Duodenal mucosa (tissue), 2 donors: Measurements from ENCODE around the gene ZNF70.
A peak's percentile ranks its signal among the peaks of the same experiment; 100 is the strongest.

Experiments
- H3K27ac ChIP-seq: one replicate; pipeline ENCODE4 v1.7.0; 2013; ENCODE audit warnings: low read depth, low read length
- H3K27me3 ChIP-seq, 2 donors: one replicate each; pipeline ENCODE4 v1.7.0; 2013; ENCODE audit warnings: low read length in 2 of 2, control low read depth in 1 of 2; ENCODE audit not compliant: insufficient read depth in 2 of 2, control insufficient read depth in 1 of 2
- H3K36me3 ChIP-seq, 2 donors: one replicate each; pipeline ENCODE4 v1.7.0; 2013; ENCODE audit warnings: low read length in 2 of 2, control low read depth in 1 of 2; ENCODE audit not compliant: insufficient read depth in 2 of 2, control insufficient read depth in 1 of 2
- H3K4me1 ChIP-seq, 2 donors: one replicate each; pipeline ENCODE4 v1.7.0; 2013; ENCODE audit warnings: low read length in 2 of 2, control low read depth in 1 of 2; ENCODE audit not compliant: insufficient read depth in 2 of 2, control insufficient read depth in 1 of 2
- H3K4me3 ChIP-seq, 2 donors: one replicate each; pipeline ENCODE4 v1.7.0; 2013; ENCODE audit warnings: low read length in 2 of 2, low read depth in 1 of 2
- H3K9ac ChIP-seq, 2 donors: one replicate each; pipeline ENCODE4 v1.7.0; 2013; ENCODE audit warnings: low read length in 2 of 2, low read depth in 1 of 2
- H3K9me3 ChIP-seq, 2 donors: one replicate each; pipeline ENCODE4 v1.7.0; 2013; ENCODE audit warnings: low read length in 2 of 2, control low read depth in 1 of 2; ENCODE audit not compliant: control insufficient read depth in 1 of 2

ZNF70 gene

GRCh38 chr22:23779731-23780130, 28.8 kb upstream of the ZNF70 start:
- Histone ChIP-seq H3K4me1 (peaks cover 6 to 11% of the 10 kb centered on the region in 2 donors), H3K27ac (no peak overlapping the region), H3K4me3 (no peak overlapping the region), H3K9ac (no peak overlapping the region), H3K27me3 (no peaks in the 10 kb centered on the region), H3K36me3 (no peaks in the 10 kb centered on the region), H3K9me3 (no peaks in the 10 kb centered on the region)

- peaks cover 5 to 6% of the 10 kb centered on the region in 2 donors for H3K4me1 ChIP-seq
- no peaks in the 10 kb centered on the region for H3K36me3 ChIP-seq
- no peaks in the 10 kb centered on the region for H3K27me3 ChIP-seq
- H3K4me3 ChIP-seq: no peak overlapping the region
- no peaks in the 10 kb centered on the region for H3K9me3 ChIP-seq
- H3K9ac ChIP-seq: no peak overlapping the region
- no peak overlapping the region for H3K27ac ChIP-seq
Measured at GRCh38 chr22:23779083-23779482, 28.2 kb upstream of the ZNF70 start.

- H3K4me1 ChIP-seq: peaks cover 0 to under 1% of the 10 kb centered on the region in 2 donors
Measured at GRCh38 chr22:23778577-23778900, 27.6 kb upstream of the ZNF70 start.

GRCh38 chr22:23777776-23778576, 27.1 kb upstream of the ZNF70 start:
- Histone ChIP-seq H3K9me3 (no peaks in the 10 kb centered on the region), H3K9ac (no peak overlapping the region), H3K36me3 (no peaks in the 10 kb centered on the region), H3K4me3 (no peak overlapping the region), H3K27me3 (no peaks in the 10 kb centered on the region), H3K4me1 (peaks cover 0 to 4% of the 10 kb centered on the region in 2 donors), H3K27ac (no peak overlapping the region)

More at GRCh38 chr22:23778577-23778900, 27.6 kb upstream of the ZNF70 start:
- Histone ChIP-seq H3K4me3 (no peak overlapping the region), H3K9me3 (no peaks in the 10 kb centered on the region), H3K27me3 (no peaks in the 10 kb centered on the region), H3K36me3 (no peaks in the 10 kb centered on the region), H3K9ac (no peak overlapping the region), H3K27ac (no peak overlapping the region)

GRCh38 chr22:23775779-23776375, 25.0 kb upstream of the ZNF70 start:
- Histone ChIP-seq H3K36me3 (no peaks in the 10 kb centered on the region), H3K4me3 (no peak overlapping the region), H3K9ac (no peak overlapping the region), H3K9me3 (no peaks in the 10 kb centered on the region), H3K27me3 (no peaks in the 10 kb centered on the region), H3K4me1 (peaks cover 5 to 15% of the 10 kb centered on the region in 2 donors), H3K27ac (no peak overlapping the region)

- no peaks in the 10 kb centered on the region for H3K27me3 ChIP-seq
- no peaks in the 10 kb centered on the region for H3K36me3 ChIP-seq
- H3K9me3 ChIP-seq: no peaks in the 10 kb centered on the region
- H3K9ac ChIP-seq: no peak overlapping the region
- peaks cover 5 to 15% of the 10 kb centered on the region in 2 donors for H3K4me1 ChIP-seq
- no peak overlapping the region for H3K4me3 ChIP-seq
- no peak overlapping the region for H3K27ac ChIP-seq
Measured at GRCh38 chr22:23774922-23775436, 24.1 kb upstream of the ZNF70 start.

GRCh38 chr22:23774114-23774921, 23.4 kb upstream of the ZNF70 start:
- Histone ChIP-seq H3K9ac (no peak overlapping the region), H3K27me3 (no peaks in the 10 kb centered on the region), H3K4me1 (peaks cover 5 to 15% of the 10 kb centered on the region in 2 donors), H3K4me3 (no peak overlapping the region), H3K36me3 (no peaks in the 10 kb centered on the region), H3K9me3 (no peaks in the 10 kb centered on the region), H3K27ac (no peak overlapping the region)

- Histone ChIP-seq H3K4me3 (peak overlapping the region; percentile 47 to 67), H3K27me3 (no peaks in the 10 kb centered on the region), H3K9ac (peak overlapping the region; percentile 36 to 66), H3K36me3 (no peaks in the 10 kb centered on the region), H3K27ac (no peak overlapping the region), H3K9me3 (no peaks in the 10 kb centered on the region), H3K4me1 (peaks cover 5 to 15% of the 10 kb centered on the region in 2 donors)
Measured at GRCh38 chr22:23773483-23774113, 22.7 kb upstream of the ZNF70 start.

- H3K9ac ChIP-seq: peak within 1 kb of the TSS; percentile 36 to 66
- H3K27me3 ChIP-seq: no peaks in the 10 kb centered on the region
- H3K27ac ChIP-seq: no peak within 1 kb of the TSS
- peaks cover 5 to 18% of the 10 kb centered on the region in 2 donors for H3K4me1 ChIP-seq
- no peaks in the 10 kb centered on the region for H3K9me3 ChIP-seq
- H3K4me3 ChIP-seq: peak within 1 kb of the TSS; percentile 67 to 68
- H3K36me3 ChIP-seq: no peaks in the 10 kb centered on the region
Measured at GRCh38 chr22:23772649-23773473, 21.9 kb upstream of the ZNF70 start, which contains the start of gene MMP11. TSS of gene MMP11 (plus strand) at chr22:23772849. CDS start at chr22:23772871, 22 bp downstream.
